Nucleus accumbens (tissue), 56 donors: ENCODE results near the gene HRH3.
A peak's percentile ranks its signal among the peaks of the same experiment; 100 is the strongest.

Source experiments
- DNase-seq, 56 donors: peaks; one replicate each; lab custom pipeline; 2025; lab: John Stamatoyannopoulos, UW

HRH3 gene

GRCh38 chr20:62219992-62220665 is at the start of gene HRH3:
Gene HRH3 (minus strand): TSS chr20:62220278. CDS start chr20:62219970, 308 bp downstream.
- DNase-seq = peak in 17 of 56 donors; percentile 8 to 54 (median 22)

DNA sequence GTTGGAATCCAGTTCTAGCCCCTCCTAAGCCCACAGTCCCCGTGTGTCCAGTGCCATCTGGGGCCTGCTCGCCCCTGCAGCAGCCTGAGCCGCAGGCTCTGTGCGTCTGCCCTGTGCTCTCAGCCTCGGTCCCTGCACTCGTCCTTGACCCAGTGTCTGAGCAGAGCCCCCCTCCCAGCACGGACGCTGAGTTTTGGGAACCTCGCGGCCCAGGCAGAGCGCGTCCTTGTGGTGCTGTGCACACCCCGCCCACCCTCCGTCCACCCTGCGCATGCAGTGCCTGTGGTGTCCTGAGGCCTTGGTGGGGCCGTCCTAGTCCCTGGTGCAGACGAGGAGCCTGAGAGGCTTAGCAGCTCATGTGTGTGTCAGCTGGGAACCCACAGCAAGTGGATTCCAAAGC is 49.8 kb upstream of the HRH3 start:
- no peak for DNase-seq

DNA sequence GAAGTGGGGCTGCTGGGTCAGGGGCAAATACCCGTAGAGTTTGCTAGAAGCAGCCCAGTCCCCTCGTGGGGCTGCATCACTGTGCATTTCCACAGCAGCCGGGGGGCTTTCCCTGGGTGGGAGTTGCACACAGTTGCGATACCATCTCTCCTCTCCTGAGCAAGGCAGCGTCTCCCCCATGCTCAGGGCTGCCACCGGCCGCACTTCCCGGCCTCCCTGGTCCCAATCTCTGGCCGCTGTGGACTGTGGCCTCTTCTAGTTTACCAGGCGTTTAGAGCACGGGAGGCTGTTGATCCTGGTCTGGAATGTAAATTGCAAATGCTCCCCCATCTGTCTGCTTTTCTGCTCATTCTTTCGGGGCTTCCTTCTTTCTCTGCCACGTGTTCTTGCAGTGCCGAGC is 49.3 kb upstream of the HRH3 start:
- no peak for DNase-seq

DNA sequence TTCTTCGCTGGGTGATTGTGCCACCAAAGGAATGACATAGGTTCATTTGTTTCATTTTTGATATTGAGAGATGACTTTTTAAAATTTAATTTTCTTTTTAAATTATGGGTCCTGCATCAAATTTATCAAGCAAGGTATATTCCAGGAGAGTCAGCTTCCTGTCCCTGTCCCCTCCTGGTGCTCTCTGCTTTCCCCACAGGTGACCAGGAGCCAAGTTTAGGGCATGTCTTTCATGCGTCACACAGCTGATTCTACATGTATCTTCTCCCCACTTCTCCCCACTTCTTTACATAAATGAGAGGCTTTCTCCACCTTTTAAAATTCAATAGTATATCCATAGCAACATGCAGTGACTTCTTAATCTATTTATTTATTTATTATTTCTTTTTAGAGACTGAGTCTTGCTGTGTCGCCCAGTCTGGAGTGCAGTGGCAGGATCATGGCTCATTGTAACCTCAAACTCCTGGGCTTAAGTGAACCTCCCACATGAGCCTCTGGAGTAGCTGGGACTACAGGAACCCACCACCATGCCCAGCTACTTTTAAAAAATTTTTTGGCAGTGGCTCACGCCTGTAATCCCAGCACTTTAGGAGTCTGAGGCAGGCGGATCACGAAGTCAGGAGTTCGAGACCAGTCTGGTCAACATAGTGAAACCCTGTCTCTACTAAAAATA is 48.3 kb upstream of the HRH3 start:
- DNase-seq = no peak

DNA sequence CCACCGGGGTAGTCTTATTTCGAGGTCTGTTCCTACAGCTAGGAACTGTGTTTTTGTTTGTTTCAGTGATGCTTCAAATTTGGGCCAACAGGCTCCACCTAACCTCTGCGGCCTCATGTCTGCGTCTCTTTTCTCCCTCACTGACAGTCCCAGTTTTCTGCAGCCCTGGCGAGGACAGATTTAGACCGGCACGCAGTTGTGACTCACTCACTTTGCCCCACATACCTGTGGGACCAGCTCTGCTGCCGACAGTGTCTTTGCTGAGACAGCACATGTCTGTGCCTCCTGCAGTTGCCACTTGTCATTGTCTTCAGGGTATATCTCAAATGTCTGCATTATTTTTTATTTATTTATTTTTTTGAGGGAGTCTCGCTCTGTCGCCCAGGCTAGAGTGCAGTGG is 47.5 kb upstream of the HRH3 start:
- DNase-seq = peak in 21 of 56 donors; percentile 4 to 51 (median 17)

DNA sequence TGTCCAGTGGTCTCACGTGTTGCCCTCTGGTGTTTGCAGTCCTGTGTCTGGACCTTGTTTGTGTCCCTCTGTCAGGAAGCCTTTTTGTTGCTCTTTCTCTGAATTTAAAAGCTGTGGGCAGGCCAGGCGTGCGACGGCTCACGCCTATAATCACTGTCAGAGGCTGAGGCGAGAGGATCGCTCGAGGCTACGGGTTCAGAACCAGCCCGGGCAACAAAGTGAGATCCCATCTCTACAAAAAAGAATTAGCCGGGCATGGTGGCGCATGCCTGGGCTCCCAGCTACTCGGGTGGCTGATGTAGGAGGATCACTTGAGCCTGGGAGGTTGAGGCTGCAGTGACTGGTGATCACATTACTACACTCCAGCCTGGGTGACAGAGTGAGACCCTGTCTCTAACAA is 46.8 kb upstream of the HRH3 start:
- no peak for DNase-seq

DNA sequence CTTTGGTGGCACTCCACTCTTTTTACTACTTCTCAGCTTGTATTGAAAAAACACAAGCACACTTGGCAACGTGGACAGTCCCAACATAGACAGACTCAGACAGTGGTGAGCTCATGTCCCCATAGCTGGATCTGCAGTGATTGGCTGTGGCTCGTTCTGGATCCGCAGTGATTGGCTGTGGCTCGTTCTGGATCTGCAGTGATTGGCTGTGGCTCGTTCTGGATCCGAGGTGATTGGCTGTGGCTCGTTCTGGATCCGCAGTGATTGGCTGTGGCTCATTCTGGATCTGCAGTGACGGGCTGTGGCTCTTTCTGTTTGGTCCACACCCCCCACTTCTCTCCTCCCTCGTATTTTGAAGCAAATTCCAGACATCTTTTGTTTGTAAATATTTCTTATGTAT is 46.3 kb upstream of the HRH3 start:
- DNase-seq = no peak

- DNase-seq = no peak
These were observed 45.3 kb upstream of the HRH3 start for GRCh38 chr20:62265365-62265764.

DNA sequence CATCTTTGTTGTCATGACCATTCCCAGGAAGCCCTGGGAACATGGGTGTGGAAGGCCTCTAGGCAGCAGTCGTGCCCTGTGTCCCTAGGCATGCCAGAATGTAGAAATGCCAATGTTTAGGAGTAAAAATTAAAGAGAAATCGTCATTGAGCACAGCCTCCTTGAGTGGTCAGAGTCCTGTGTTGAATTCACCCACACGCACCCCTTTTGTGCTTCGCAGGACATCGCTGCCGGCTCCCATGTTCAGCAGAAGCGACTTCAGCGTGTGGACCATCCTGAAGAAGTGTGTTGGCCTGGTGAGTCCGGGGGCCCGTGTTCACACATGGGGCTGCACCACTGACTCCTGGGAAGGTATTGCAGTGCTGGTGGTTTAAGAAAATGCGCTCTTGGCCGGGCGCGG is 43.3 kb upstream of the HRH3 start:
- no peak for DNase-seq

DNA sequence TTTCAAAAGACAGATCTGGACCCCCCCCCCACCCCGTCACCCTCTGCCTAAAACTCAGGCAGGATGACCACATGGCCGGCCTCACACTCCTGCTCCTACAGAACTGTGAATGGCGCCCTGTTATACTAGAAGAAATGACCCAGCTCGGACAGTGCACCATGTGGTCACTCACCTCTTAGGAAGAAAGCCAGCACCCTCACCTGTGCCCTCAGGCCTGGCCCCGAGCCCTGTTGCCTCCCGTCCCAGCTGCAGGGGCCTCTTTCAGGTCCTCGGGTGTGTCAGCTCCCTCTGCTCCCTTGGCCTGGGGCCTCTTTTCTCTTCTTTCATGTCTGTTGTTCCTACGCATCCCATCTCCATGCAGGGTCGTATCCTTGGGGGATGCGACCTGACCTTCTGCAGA is 42.0 kb upstream of the HRH3 start:
- DNase-seq = no peak

GRCh38 chr20:62259294-62259565 is 39.2 kb upstream of the HRH3 start:
- no peak for DNase-seq

DNA sequence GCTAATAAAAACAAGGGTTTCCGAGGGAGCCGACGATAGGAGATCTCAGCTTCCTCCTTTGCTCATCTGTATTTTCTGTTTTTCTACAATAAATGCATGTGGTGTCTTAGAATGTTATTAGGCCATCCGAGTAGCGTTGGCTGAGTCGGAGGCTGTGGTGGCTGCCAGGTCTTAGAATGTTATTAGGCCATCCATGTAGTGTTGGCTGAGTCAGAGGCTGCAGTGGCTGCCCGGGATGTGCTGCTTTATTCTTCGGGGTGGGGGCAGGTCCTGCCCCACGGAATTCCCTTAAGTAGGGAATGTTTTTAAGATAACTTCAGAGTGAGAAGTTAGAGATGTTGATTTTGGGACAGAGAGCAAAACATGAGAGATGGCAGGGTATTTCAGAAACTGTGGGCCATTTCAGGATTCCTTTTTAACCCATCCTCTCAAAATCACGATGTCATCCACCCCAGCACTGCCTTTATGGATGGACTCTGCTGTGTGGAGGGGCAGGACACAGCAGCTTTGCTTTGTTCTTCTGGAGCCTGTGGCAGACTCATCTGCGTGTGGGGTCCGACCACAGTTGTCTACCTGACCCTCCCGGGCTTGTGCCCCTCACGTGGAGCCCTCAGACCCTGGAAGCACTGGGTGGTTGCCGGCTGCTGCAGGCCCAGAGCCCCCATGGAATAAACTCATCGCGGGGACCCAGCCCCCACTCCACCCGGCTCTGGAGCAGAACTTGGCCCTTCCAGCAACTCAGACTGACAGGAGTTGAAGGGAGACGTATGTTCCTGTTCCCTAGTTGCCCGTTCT is 38.6 kb upstream of the HRH3 start:
- DNase-seq = peak in 3 of 56 donors; percentile 12 to 20 (median 18)

- DNase-seq = no peak
These were observed 35.9 kb upstream of the HRH3 start for GRCh38 chr20:62255976-62256375.

- no peak for DNase-seq
These were observed 34.1 kb upstream of the HRH3 start for GRCh38 chr20:62254021-62254724.

- DNase-seq = no peak
These were observed 33.3 kb upstream of the HRH3 start for GRCh38 chr20:62253398-62253797.

DNA sequence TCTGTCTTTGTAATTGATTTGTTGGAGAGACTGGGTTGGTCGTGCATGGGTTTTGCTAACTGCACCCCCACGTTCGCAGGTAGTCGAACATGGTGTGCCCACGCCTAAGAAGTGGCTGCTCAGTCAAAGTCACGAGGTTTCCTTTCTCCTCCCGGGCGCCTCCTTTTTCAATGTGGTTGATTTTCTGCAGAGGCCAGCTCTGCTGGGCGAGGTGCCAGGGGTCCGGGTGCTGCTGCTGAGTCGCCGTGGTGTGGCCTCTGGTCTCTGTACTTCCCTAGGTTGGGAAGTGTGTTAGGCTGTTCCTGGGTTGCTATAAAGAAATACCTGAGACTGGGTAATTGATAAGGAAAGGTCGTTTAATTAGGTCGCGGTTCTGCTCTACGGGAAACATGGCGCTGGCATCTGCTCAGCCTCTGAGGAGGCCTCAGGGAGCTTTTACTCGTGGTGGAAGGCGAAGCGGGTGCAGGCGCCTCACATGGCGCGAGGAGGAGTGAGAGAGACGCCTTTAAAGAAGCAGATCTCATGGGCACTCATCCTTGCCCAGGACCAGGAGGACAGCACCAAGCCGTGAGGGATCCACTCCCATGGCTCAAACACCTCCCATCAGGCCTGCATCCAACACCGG is 32.4 kb upstream of the HRH3 start:
- no peak for DNase-seq

GRCh38 chr20:62248890-62249560 is 28.9 kb upstream of the HRH3 start:
- no peak for DNase-seq

DNA sequence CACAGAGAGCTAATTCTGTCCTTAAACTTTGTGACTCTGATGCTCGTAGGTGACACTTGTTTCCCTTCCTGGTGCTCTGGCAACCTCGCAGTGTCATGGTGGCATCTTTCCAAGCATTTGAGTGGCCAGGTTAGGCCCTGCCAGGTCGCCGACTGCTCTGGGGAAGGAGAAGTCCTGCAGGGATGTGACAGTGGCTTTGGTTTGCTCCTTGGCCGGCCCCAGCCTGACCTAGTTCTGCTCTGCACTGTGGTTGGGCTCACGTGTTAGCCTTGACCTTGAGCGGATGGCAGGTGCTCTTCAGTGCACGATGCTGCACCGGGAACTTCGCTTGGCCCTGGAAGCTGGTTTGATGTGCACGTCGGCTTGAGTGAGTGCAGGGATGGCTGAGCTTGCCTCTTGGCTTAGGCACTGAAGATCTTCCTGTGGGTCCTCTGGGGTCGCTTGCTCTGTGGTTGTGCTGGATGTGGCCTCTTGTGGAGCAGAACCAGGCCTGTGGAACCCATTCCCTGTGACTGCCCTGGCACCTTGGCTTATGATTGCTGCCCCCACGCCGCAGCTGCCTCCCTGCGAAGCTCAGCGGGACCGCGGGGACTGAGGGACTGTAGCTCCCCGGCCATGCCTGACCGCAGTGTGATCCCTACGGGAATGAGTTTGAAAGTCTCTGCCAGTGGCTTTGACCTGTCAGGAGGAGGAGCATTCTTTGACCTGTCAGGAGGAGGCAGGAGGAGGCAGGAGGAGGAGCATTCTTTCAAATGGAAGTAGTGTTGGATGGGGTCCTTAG is 27.0 kb upstream of the HRH3 start:
- no peak for DNase-seq

DNA sequence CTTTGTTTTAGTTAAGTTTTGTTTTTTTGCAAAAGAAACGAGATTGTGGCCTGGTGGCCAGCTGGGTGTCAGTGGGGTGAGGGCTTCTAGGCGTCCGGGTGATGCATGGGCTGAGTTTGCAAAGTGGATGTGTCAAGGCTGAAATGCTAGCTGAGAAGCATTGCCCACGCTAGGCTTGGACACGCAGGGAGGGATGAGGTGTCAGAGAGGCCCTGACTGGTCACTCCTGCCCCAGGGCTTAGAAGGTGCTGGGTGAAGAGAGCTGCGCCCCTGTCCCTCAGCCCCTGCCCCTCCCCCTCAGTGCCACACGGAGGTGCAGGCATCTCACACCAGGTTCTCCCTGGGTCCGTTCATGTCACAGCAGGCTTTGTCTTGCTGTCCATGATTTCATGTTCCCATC is 26.4 kb upstream of the HRH3 start:
- DNase-seq = no peak
